ENCODE results near the gene GRIN1. TPM values are rescaled to one million over a fixed set of nuclear protein-coding genes. Genes with fewer than 3 reads are reported as not detected.

GRIN1 gene
- total RNA-seq, 4 donors from 2014 or later = not detected

- TF ChIP-seq, protein P1, sequence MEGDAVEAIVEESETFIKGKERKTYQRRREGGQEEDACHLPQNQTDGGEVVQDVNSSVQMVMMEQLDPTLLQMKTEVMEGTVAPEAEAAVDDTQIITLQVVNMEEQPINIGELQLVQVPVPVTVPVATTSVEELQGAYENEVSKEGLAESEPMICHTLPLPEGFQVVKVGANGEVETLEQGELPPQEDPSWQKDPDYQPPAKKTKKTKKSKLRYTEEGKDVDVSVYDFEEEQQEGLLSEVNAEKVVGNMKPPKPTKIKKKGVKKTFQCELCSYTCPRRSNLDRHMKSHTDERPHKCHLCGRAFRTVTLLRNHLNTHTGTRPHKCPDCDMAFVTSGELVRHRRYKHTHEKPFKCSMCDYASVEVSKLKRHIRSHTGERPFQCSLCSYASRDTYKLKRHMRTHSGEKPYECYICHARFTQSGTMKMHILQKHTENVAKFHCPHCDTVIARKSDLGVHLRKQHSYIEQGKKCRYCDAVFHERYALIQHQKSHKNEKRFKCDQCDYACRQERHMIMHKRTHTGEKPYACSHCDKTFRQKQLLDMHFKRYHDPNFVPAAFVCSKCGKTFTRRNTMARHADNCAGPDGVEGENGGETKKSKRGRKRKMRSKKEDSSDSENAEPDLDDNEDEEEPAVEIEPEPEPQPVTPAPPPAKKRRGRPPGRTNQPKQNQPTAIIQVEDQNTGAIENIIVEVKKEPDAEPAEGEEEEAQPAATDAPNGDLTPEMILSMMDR (IDR thresholded peaks at IDR 0.05; ENCODE audit: low read depth) = no peak
Observed at GRCh38 chr9:137168904-137169856, 30.2 kb downstream of the GRIN1 start.

DNA sequence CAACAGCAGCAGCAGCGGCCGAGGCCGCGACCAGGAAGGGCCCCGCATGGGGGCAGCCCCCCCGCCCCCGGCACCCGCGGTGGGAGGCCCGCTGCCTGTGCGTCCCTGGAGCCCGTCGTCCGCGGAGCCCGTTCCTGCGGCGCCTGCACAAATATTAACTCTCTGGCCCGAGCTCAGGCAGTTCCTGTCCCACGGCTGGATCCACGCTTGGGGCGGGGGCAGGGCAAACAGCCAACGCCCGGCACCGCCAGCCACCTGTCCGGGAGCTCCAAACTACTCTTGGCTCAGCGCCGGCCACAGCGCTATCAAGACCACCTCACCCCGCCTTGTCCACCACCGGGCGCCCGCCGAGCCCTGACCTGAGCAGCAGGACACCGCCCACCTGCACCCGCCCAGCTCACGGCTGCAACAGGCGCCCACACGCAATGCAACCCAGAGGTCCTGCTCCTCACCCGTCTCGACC lies 31.0 kb downstream of the GRIN1 start, which contains the start of gene LRRC26:
LRRC26 (minus strand) TSS at position 156 of the 463 bp plus-strand sequence; CDS start at position 48, 108 bp downstream.
- TF ChIP-seq, protein P1 (IDR thresholded peaks at IDR 0.05; ENCODE audit: low read depth) = no peak

DNA sequence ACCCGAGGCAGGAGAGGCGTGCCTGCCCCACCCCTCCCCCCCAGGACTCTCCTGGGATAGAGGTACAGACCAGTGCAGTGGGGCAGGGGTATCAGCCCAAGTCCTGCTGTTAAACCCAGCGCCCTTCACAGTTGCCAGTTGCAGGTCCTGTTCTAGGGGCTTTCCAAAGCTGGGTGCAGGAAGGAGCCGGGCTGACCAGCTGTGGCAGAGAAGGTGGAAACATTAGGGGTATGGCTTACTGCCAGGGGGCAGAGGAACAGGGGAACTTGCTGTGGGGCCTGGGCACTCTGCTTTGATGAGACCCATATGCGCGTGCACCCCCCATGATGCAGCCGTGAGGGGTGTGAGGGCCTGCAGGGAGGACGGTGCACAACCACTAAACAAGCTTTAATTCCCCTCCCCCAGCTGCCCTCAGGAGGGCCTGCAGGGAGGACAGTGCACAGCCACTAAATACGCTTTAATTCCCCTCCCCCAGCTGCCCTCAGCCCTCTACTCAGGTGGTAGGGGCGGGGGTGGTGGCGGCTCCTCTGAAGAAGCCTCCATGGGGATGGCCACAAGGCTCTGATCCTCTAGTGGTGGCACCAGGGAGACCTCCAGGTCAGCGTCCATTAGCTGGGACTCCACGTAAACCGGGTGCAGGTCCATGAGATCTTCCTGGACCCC lies 31.7 kb downstream of the GRIN1 start:
- TF ChIP-seq, protein P1 (IDR thresholded peaks at IDR 0.05; ENCODE audit: low read depth) = no peak

- TF ChIP-seq, protein P1 (IDR thresholded peaks at IDR 0.05; ENCODE audit: low read depth) = no peak
Observed at GRCh38 chr9:137171149-137171900, 32.4 kb downstream of the GRIN1 start.

- TF ChIP-seq, protein P1 (IDR thresholded peaks at IDR 0.05; ENCODE audit: low read depth) = no peak
Observed at GRCh38 chr9:137172901-137173795, 34.2 kb downstream of the GRIN1 start.

- TF ChIP-seq, protein P1 (IDR thresholded peaks at IDR 0.05; ENCODE audit: low read depth) = no peak
Observed at GRCh38 chr9:137173796-137174664, 35.1 kb downstream of the GRIN1 start.

Measured in subcutaneous adipose tissue (tissue), 4 donors.